ENCODE data around the gene DLEC1. TPM values are rescaled to one million over a fixed set of nuclear protein-coding genes. Genes with fewer than 3 reads are reported as not detected.

The DLEC1 gene
- total and polyA plus RNA-seq, 9 of the 15 experiments (the other 6 are each of a cell fraction or from before 2014, with no cell fraction given) = 0.07 to 0.08 TPM; not detected in 7

DNA sequence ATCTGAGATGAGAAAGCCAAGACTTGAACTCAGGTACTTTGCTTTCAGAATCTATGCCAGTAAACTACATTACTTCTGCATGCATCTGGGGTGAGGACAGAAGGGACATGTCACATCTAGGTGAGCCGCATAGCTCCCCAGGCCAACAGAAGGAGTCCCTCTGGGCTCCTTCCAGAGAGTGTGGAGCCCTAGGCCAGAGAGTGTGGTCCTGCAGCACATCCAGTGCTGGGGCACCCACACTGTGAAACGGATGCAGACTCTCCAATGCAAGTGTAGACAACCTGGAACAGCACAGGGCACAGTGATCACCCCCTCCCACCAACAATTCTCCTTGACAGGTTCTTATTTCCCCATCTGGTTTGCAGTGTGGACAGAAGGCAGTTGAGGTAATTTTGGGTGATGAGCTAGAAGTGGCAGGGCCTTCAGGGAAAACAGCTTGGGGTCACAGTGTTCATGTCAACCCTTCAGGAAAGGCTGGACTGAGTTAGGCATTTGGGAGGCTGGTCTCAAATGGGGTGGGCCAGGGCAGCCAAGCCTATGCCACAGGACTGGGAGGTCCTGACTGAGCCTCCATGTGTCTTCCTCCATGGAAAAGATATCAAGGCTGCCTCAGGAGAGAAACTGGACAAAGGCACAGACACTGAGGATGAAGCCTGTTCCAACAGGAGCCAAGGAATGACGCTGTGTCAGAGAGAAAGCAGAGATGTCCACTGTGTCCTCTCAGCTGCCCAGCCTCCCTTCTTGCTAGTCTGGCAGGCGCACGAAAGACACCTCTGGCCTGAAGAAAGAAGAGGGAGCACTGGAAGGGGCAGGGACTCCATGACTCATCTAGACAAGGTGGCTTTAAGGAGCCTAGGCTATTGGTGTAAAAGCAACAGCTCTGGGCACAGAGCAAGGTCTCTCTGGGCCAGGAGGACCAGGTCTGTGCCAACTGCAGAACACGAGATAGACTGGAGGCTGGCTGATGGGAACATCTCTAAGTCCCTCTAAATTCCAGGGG, 11.2 kb upstream of the DLEC1 start:
- DNase-seq (ENCODE audit: extremely low read depth in 1 of 4, low spot score in 3 of 4) (no peak), FAIRE-seq (no peak), ATAC-seq (no peak)
- Histone ChIP-seq H2AFZ (ENCODE audit: low read depth, low read length) (no peak overlapping the region), H3K27me3 (ENCODE audit: control insufficient read depth in 2 of 2, insufficient read depth in 2 of 2, low read length in 2 of 2) (peaks cover 0 to 33% of the 10 kb centered on the region in 2 experiments; a peak in 2 of 5 replicates), H3K36me3 (ENCODE audit: control insufficient read depth, insufficient read depth, low read length) (no peaks in the 10 kb centered on the region), H3K4me3 (no peak overlapping the region), H4K20me1 (replicated peaks; ENCODE audit: control insufficient read depth, insufficient read depth, low read length) (0 out of 2 replicates have a peak, but pooled peaks cover 6% of the 10 kb centered on the region), H3K4me2 (ENCODE audit: insufficient read depth, low read length) (no peak overlapping the region), H3K79me2 (ENCODE audit: control insufficient read depth, insufficient read depth, low read length) (peaks cover 4% of the 10 kb centered on the region; the same call in 1 of the 3 replicates), H3K9ac (ENCODE audit: insufficient read depth in 1 of 2, low read depth in 2 of 2, low read length in 2 of 2) (no peak overlapping the region), H3K4me1 (replicated peaks in 1 of 2; ENCODE audit: control insufficient read depth in 2 of 2, insufficient read depth in 2 of 2, low read length in 2 of 2) (peaks cover 24 to 48% of the 10 kb centered on the region in 2 experiments), H3K9me3 (replicated peaks; ENCODE audit: control insufficient read depth, insufficient read depth, low read depth, low read length) (no peaks in the 10 kb centered on the region), H3K9me1 (ENCODE audit: control insufficient read depth, insufficient read depth, low read length) (peaks cover 3% of the 10 kb centered on the region), H3K27ac (ENCODE audit: extremely low read depth, low read depth, low read length) (no peak overlapping the region)
- intact Hi-C loops (cut with micrococcal nuclease) (no loop called here), in situ Hi-C loops (cut with MboI) (no loop called here)
- ChIA-PET CTCF (ENCODE audit: low intra/inter-chr PET ratio) (no interaction called here), POLR2A (no interaction called here)
- BruUV-seq (replicated peaks) = no TSS peak
- TF ChIP-seq RUNX1 (IDR thresholded peaks at IDR 0.05; ENCODE audit: low read depth) = no peak
- no peak for TF ChIP-seq ZNF77 (CRISPR knock-in tag; IDR thresholded peaks at IDR 0.05)
- TF ChIP-seq ZNF133 (CRISPR knock-in tag; IDR thresholded peaks at IDR 0.05) = no peak
- TF ChIP-seq, protein P1, sequence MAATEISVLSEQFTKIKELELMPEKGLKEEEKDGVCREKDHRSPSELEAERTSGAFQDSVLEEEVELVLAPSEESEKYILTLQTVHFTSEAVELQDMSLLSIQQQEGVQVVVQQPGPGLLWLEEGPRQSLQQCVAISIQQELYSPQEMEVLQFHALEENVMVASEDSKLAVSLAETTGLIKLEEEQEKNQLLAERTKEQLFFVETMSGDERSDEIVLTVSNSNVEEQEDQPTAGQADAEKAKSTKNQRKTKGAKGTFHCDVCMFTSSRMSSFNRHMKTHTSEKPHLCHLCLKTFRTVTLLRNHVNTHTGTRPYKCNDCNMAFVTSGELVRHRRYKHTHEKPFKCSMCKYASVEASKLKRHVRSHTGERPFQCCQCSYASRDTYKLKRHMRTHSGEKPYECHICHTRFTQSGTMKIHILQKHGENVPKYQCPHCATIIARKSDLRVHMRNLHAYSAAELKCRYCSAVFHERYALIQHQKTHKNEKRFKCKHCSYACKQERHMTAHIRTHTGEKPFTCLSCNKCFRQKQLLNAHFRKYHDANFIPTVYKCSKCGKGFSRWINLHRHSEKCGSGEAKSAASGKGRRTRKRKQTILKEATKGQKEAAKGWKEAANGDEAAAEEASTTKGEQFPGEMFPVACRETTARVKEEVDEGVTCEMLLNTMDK (IDR thresholded peaks at IDR 0.05; ENCODE audit: borderline replicate concordance, insufficient read depth, low read depth, low read length, poor library complexity, severe bottlenecking) = no peak
- TF ChIP-seq DDX20 (tag; IDR thresholded peaks at IDR 0.05; ENCODE audit: low read depth) = no peak
- no peak for TF ChIP-seq ARID2 (IDR thresholded peaks at IDR 0.05)
- TF ChIP-seq ATF1 (CRISPR knock-in tag; IDR thresholded peaks at IDR 0.05) = no peak
- no peak for TF ChIP-seq ATF1 (tag; IDR thresholded peaks at IDR 0.05)
- no peak for TF ChIP-seq SFPQ (IDR thresholded peaks at IDR 0.05; ENCODE audit: low read depth, low read length)
- no peak for TF ChIP-seq ZNF23 (CRISPR knock-in tag; IDR thresholded peaks at IDR 0.05)
- TF ChIP-seq BRD4 (IDR thresholded peaks at IDR 0.05) = no peak
- TF ChIP-seq SMAD4 (CRISPR knock-in tag; conservative IDR thresholded peaks at IDR 0.05) = no peak
- no peak for TF ChIP-seq SMARCE1 (IDR thresholded peaks at IDR 0.05)
- WGBS (ENCODE audit: insufficient coverage, low coverage, missing lambda C conversion rate) = 36% methylated on average over 6 of the region's 6 CpGs
